PC-3 (cell line): ENCODE measurements around the gene TECPR2.
"Not testable (repeated sequence)": the region's sequence is repeated elsewhere in the genome, so short reads cannot be mapped to it uniquely, and the experiment has no call there.

Experiments
- EZH2 ChIP-seq: fragments of 300-600 bp; sonication (generic); IDR thresholded peaks from one replicate; pipeline ENCODE4 v1.6.1; 2017; ENCODE audit warnings: antibody characterized with exemption, mild to moderate bottlenecking, low read length; ENCODE audit not compliant: unreplicated experiment
- EZH2phosphoT487 ChIP-seq: fragments of 300-600 bp; sonication (generic); IDR thresholded peaks from 2 replicates; pipeline ENCODE4 v1.6.1; 2018; ENCODE audit warnings: mild to moderate bottlenecking, antibody characterized with exemption, low read length, borderline replicate concordance
- TF ChIP-seq, protein P1 (sequence below): fragments of 300-600 bp; sonication (generic); conservative IDR thresholded peaks from 2 replicates; pipeline ENCODE4 v1.5.1; 2017; ENCODE audit warnings: antibody characterized with exemption, low read depth, mild to moderate bottlenecking, low read length

DNA sequence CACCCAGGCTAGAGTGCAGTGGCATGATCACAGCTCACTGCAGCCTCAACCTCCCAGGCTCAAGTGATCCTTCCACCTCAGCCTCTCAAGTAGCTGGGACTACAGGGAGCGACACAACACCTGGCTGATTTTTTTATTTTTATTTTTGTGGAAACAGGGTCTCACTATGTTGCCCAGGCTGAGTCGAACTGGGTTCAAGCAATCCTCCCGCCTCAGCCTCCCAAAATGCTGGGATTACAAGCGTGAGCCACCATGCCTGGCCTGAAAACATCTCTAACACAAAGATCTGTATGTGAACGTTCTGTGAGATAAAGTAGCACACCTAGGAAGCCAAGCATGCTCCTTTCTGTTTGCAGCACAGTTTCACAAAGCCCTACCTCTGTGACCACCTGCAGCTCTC is 157.0 kb downstream of the TECPR2 start:
- TF ChIP-seq, protein P1, sequence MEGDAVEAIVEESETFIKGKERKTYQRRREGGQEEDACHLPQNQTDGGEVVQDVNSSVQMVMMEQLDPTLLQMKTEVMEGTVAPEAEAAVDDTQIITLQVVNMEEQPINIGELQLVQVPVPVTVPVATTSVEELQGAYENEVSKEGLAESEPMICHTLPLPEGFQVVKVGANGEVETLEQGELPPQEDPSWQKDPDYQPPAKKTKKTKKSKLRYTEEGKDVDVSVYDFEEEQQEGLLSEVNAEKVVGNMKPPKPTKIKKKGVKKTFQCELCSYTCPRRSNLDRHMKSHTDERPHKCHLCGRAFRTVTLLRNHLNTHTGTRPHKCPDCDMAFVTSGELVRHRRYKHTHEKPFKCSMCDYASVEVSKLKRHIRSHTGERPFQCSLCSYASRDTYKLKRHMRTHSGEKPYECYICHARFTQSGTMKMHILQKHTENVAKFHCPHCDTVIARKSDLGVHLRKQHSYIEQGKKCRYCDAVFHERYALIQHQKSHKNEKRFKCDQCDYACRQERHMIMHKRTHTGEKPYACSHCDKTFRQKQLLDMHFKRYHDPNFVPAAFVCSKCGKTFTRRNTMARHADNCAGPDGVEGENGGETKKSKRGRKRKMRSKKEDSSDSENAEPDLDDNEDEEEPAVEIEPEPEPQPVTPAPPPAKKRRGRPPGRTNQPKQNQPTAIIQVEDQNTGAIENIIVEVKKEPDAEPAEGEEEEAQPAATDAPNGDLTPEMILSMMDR = not testable (repeated sequence)
- TF ChIP-seq EZH2phosphoT487, EZH2: not testable (repeated sequence)
